Suprapubic skin (tissue), 4 donors: Measurements from ENCODE around the gene RAD23B. TPM values are rescaled to one million over a fixed set of nuclear protein-coding genes. Genes with fewer than 3 reads are reported as not detected.

Source experiments
- DNase-seq, 2 donors: peaks; one replicate each; pipeline ENCODE4 v3.0.0-alpha.2; 2019; ENCODE audit warnings: low spot score in 2 of 2
- H3K27ac ChIP-seq: fragments of 200-600 bp; sonication (generic); one replicate; pipeline ENCODE4 v1.5.1; 2019
- H3K27me3 ChIP-seq: fragments of 200-600 bp; sonication (generic); one replicate; pipeline ENCODE4 v1.5.1; 2019
- H3K36me3 ChIP-seq: fragments of 200-600 bp; sonication (generic); one replicate; pipeline ENCODE4 v1.5.1; 2019
- H3K4me1 ChIP-seq: fragments of 200-600 bp; sonication (generic); one replicate; pipeline ENCODE4 v1.5.1; 2019
- H3K4me3 ChIP-seq: fragments of 200-600 bp; sonication (generic); one replicate; pipeline ENCODE4 v1.5.1; 2019; ENCODE audit warnings: mild to moderate bottlenecking
- H3K9me3 ChIP-seq: fragments of 200-600 bp; sonication (generic); one replicate; pipeline ENCODE4 v1.5.1; 2019
- EP300 ChIP-seq: sonication (generic); formaldehyde crosslinking; IDR thresholded peaks from one replicate; pipeline ENCODE4 v1.6.1; 2017; ENCODE audit warnings: antibody characterized with exemption
- POLR2A ChIP-seq, 2 donors: fragments of 450-650 bp; IDR thresholded peaks; one replicate each; pipeline ENCODE4 v1.6.1; 2017; ENCODE audit warnings: antibody characterized with exemption in 2 of 2, mild to moderate bottlenecking in 2 of 2, moderate library complexity in 2 of 2
- POLR2AphosphoS5 ChIP-seq, 3 donors: sonication (generic); formaldehyde crosslinking; IDR thresholded peaks; one replicate each; pipeline ENCODE4 v1.6.1; 2017; ENCODE audit warnings: antibody characterized with exemption in 3 of 3
- WGBS: methylation state at CpG from one replicate; pipeline ENCODE4 v1.1.5; 2018; 5-methylcytosine and 5-hydroxymethylcytosine counted together
- total RNA-seq, 4 donors: library from RNA; depleted of rRNA; stranded (reverse); fragments of >200 nt; gene quantifications; one replicate each; pipeline ENCODE4 v1.1.0, GENCODE V29; 2016
- TF ChIP-seq, protein P1 (sequence below), 2 donors: fragments of 200-600 bp in 1 of 2; fragments of 450-650 bp in 1 of 2; sonication (generic) in 1 of 2; IDR thresholded peaks; one replicate each; pipeline ENCODE4 v1.5.1; 2016 to 2019; ENCODE audit warnings: antibody characterized with exemption in 2 of 2, mild to moderate bottlenecking in 1 of 2, moderate library complexity in 1 of 2

The RAD23B gene
- total RNA-seq, 4 donors from 2014 or later: 62.5 to 103 (median 77.1) TPM

DNA sequence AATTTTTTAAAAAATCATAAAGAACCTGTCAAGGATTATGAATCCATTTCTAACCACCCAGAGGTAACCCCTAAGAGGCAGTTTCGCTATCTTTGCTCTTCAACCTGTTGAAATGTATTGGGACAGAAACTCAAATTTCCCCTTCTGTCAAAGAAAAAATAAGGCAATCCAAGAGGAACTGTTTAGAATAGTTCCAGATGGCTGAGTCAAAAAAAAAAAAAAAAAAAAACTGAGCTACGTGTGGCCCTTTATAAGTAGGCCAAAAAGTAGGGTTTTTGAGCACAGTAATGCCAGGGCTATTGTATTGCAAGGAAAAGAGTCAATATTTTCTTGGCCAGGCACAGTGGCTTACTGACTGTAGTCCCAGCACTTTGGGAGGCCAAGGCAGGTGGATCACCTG is 94.9 kb downstream of the RAD23B start:
- 77% methylated on average over 2 of the region's 2 CpGs for WGBS
- H3K27me3 ChIP-seq: no peaks in the 10 kb centered on the region
- H3K9me3 ChIP-seq: no peaks in the 10 kb centered on the region
- H3K27ac ChIP-seq: no peak overlapping the region
- TF ChIP-seq POLR2A (IDR thresholded peaks at IDR 0.05): no peak
- TF ChIP-seq POLR2AphosphoS5 (IDR thresholded peaks at IDR 0.05): no peak
- no peak for TF ChIP-seq EP300
- TF ChIP-seq, protein P1, sequence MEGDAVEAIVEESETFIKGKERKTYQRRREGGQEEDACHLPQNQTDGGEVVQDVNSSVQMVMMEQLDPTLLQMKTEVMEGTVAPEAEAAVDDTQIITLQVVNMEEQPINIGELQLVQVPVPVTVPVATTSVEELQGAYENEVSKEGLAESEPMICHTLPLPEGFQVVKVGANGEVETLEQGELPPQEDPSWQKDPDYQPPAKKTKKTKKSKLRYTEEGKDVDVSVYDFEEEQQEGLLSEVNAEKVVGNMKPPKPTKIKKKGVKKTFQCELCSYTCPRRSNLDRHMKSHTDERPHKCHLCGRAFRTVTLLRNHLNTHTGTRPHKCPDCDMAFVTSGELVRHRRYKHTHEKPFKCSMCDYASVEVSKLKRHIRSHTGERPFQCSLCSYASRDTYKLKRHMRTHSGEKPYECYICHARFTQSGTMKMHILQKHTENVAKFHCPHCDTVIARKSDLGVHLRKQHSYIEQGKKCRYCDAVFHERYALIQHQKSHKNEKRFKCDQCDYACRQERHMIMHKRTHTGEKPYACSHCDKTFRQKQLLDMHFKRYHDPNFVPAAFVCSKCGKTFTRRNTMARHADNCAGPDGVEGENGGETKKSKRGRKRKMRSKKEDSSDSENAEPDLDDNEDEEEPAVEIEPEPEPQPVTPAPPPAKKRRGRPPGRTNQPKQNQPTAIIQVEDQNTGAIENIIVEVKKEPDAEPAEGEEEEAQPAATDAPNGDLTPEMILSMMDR (IDR thresholded peaks at IDR 0.05): no peak
- no peaks in the 10 kb centered on the region for H3K36me3 ChIP-seq
- H3K4me3 ChIP-seq: no peak overlapping the region
- no peaks in the 10 kb centered on the region for H3K4me1 ChIP-seq
- DNase-seq: no peak

Other genes starting within 250 kb of the RAD23B start
- 1,000 to 10,000 TPM in 1 of 4 donors, 100 to 1,000 TPM in 3; 613 to 1,231 (median 708) TPM for gene KLF4, start 206.5 kb downstream of the RAD23B start, total RNA-seq